Measurements from ENCODE around the gene PRR35.

DNA sequence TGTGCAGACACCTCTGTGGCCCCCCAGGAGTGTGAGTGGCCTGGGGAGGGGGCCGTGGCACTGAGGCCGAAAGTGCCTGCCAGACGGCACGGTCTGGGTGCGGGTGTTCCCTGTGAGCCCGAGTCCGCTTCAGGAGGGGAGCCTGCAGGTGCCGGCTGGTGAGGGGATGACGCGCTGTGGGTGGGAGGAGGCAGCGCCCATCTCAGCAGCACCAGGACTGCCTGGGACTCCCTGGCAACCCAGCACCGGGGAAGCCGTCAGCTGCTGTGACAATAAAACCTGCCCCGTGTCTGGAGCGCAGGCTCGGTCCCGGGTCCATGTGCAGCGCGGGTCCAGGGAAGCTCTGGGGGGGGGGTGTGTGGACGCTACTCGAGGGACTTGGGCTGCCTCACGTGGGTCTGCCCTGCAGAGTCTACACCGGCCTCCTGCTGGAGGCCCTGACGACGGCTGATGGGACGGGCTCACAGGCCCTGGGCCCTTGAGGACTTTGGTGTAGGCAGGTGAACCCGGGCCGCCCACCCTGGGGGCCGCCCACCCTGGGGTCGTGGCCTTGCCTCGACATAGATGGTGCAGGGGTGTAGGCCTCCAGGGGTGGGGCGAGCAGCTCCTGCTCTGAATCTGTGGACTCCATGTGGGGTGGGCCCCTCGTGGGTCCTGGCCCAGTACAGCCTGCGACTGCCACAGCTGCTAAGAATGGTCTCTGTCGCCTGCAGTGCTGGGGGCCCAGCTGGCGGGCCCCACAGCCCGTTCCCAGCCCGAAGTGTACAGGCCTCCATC, 23.8 kb downstream of the PRR35 start:
- TF ChIP-seq, protein P1, sequence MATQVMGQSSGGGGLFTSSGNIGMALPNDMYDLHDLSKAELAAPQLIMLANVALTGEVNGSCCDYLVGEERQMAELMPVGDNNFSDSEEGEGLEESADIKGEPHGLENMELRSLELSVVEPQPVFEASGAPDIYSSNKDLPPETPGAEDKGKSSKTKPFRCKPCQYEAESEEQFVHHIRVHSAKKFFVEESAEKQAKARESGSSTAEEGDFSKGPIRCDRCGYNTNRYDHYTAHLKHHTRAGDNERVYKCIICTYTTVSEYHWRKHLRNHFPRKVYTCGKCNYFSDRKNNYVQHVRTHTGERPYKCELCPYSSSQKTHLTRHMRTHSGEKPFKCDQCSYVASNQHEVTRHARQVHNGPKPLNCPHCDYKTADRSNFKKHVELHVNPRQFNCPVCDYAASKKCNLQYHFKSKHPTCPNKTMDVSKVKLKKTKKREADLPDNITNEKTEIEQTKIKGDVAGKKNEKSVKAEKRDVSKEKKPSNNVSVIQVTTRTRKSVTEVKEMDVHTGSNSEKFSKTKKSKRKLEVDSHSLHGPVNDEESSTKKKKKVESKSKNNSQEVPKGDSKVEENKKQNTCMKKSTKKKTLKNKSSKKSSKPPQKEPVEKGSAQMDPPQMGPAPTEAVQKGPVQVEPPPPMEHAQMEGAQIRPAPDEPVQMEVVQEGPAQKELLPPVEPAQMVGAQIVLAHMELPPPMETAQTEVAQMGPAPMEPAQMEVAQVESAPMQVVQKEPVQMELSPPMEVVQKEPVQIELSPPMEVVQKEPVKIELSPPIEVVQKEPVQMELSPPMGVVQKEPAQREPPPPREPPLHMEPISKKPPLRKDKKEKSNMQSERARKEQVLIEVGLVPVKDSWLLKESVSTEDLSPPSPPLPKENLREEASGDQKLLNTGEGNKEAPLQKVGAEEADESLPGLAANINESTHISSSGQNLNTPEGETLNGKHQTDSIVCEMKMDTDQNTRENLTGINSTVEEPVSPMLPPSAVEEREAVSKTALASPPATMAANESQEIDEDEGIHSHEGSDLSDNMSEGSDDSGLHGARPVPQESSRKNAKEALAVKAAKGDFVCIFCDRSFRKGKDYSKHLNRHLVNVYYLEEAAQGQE (IDR thresholded peaks at IDR 0.05; ENCODE audit: insufficient replicate concordance, low read depth) = no peak
- TF ChIP-seq, protein P2, sequence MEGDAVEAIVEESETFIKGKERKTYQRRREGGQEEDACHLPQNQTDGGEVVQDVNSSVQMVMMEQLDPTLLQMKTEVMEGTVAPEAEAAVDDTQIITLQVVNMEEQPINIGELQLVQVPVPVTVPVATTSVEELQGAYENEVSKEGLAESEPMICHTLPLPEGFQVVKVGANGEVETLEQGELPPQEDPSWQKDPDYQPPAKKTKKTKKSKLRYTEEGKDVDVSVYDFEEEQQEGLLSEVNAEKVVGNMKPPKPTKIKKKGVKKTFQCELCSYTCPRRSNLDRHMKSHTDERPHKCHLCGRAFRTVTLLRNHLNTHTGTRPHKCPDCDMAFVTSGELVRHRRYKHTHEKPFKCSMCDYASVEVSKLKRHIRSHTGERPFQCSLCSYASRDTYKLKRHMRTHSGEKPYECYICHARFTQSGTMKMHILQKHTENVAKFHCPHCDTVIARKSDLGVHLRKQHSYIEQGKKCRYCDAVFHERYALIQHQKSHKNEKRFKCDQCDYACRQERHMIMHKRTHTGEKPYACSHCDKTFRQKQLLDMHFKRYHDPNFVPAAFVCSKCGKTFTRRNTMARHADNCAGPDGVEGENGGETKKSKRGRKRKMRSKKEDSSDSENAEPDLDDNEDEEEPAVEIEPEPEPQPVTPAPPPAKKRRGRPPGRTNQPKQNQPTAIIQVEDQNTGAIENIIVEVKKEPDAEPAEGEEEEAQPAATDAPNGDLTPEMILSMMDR (IDR thresholded peaks at IDR 0.05; ENCODE audit: insufficient read depth, low read length) = no peak
- no peak for TF ChIP-seq GABPA (IDR thresholded peaks at IDR 0.05; ENCODE audit: low read depth)
- TF ChIP-seq POLR2AphosphoS5 (IDR thresholded peaks at IDR 0.05; ENCODE audit: low read depth) = no peak
